ENCODE results near the gene MKRN2OS.
"Not testable (repeated sequence)": the region's sequence is repeated elsewhere in the genome, so short reads cannot be mapped to it uniquely, and the experiment has no call there.

The MKRN2OS gene

GRCh38 chr3:12561397-12561796, 16.1 kb upstream of the MKRN2OS start:
- no peak for DNase-seq (ENCODE audit: low read depth in 2 of 2)

GRCh38 chr3:12560505-12561190, 15.3 kb upstream of the MKRN2OS start:
- no peak for DNase-seq (ENCODE audit: low read depth in 2 of 2)

GRCh38 chr3:12559520-12559919, 14.2 kb upstream of the MKRN2OS start:
- no peak for DNase-seq (ENCODE audit: low read depth in 2 of 2)

- no peak for DNase-seq (ENCODE audit: low read depth in 2 of 2)
These were observed 13.4 kb upstream of the MKRN2OS start for GRCh38 chr3:12558706-12559105.

- no peak for DNase-seq (ENCODE audit: low read depth in 2 of 2)
These were observed 12.3 kb upstream of the MKRN2OS start for GRCh38 chr3:12557473-12558100.

- DNase-seq (ENCODE audit: low read depth in 2 of 2), result peak; percentile 79
These were observed 11.6 kb upstream of the MKRN2OS start, which contains the start of gene MKRN2 for GRCh38 chr3:12556690-12557472. TSS of gene MKRN2 (plus strand) at chr3:12557087. CDS start at chr3:12557151, 64 bp downstream.

- DNase-seq (ENCODE audit: low read depth in 2 of 2), result no peak
These were observed 11.0 kb upstream of the MKRN2OS start for GRCh38 chr3:12556314-12556689.

- peak in 1 of 2 donors; percentile 7 for DNase-seq (ENCODE audit: low read depth in 2 of 2)
These were observed 8.7 kb upstream of the MKRN2OS start for GRCh38 chr3:12553921-12554391.

GRCh38 chr3:12549971-12550760, 4.9 kb upstream of the MKRN2OS start:
- DNase-seq (ENCODE audit: low read depth in 2 of 2), result no peak

GRCh38 chr3:12544652-12545472, 437 bp downstream of the MKRN2OS start:
- DNase-seq (ENCODE audit: low read depth in 2 of 2), result no peak

GRCh38 chr3:12543497-12543896, 1.8 kb downstream of the MKRN2OS start:
- not testable (repeated sequence) for DNase-seq (ENCODE audit: low read depth in 2 of 2)

GRCh38 chr3:12541625-12542024, 3.7 kb downstream of the MKRN2OS start:
- no peak for DNase-seq (ENCODE audit: low read depth in 2 of 2)

- DNase-seq (ENCODE audit: low read depth in 2 of 2), result no peak
These were observed 8.9 kb downstream of the MKRN2OS start for GRCh38 chr3:12536423-12536822.

- no peak for DNase-seq (ENCODE audit: low read depth in 2 of 2)
These were observed 13.1 kb downstream of the MKRN2OS start for GRCh38 chr3:12532182-12532581.

GRCh38 chr3:12527757-12528143, 17.5 kb downstream of the MKRN2OS start:
- no peak for DNase-seq (ENCODE audit: low read depth in 2 of 2)

GRCh38 chr3:12522721-12523120, 22.6 kb downstream of the MKRN2OS start:
- no peak for DNase-seq (ENCODE audit: low read depth in 2 of 2)

GRCh38 chr3:12521010-12521409, 24.3 kb downstream of the MKRN2OS start:
- no peak for DNase-seq (ENCODE audit: low read depth in 2 of 2)

- DNase-seq (ENCODE audit: low read depth in 2 of 2), result no peak
These were observed 26.9 kb downstream of the MKRN2OS start for GRCh38 chr3:12518261-12519028.

- no peak for DNase-seq (ENCODE audit: low read depth in 2 of 2)
These were observed 28.4 kb downstream of the MKRN2OS start for GRCh38 chr3:12516873-12517272.

GRCh38 chr3:12515631-12516030, 29.7 kb downstream of the MKRN2OS start:
- DNase-seq (ENCODE audit: low read depth in 2 of 2), result no peak
